ENCODE measurements around the gene HS3ST1. TPM values are rescaled to one million over a fixed set of nuclear protein-coding genes. Genes with fewer than 3 reads are reported as not detected.
"Not testable (repeated sequence)": the region's sequence is repeated elsewhere in the genome, so short reads cannot be mapped to it uniquely, and the experiment has no call there.

The HS3ST1 gene
- total RNA-seq, 2 donors from 2014 or later, result not detected

DNA sequence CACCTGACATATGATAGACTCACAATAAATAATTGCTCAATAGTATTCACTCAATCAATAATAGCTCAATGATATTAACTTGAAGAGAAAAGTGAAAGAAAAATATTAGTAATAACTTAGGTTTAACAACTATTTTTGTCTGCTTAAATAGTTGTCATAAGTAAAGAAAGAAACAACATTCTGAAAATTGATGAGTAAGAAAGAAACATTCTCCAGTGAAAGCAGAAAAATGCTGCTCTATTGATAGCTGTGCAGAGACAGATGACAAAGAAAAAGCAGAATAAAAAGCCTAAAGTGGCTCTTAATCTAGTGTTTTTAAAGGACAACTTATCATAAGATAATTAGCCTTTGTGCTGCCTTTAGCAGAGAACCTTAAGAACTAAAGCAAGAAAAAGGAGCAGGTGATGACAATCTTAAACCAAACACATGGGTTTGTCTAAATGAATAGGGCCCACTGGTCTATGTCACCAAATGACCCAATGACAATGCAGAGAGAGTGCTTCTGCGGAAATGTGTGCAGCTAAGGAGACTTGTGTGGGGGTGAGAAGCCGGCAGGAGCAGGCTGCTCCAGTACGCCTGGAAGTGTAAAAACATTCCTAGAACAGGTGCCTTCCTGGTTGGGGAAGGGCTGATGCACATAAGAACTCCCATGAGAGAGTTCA lies 13.2 kb downstream of the HS3ST1 start:
- no peak overlapping the region for H3K4me3 Mint-ChIP-seq
- H3K4me1 Mint-ChIP-seq (ENCODE audit: low read depth), result no peaks in the 10 kb centered on the region
- no peak overlapping the region for H3K27ac Mint-ChIP-seq
- H3K36me3 Mint-ChIP-seq (ENCODE audit: insufficient read depth in 2 of 2), result no peaks in the 10 kb centered on the region
- peaks cover 5% of the 10 kb centered on the region for H3K27me3 Mint-ChIP-seq (ENCODE audit: low read depth)
- no peaks in the 10 kb centered on the region for H3K9me3 Mint-ChIP-seq
- no peak for DNase-seq
- no peak for ATAC-seq (replicated peaks in 1 of 2)

DNA sequence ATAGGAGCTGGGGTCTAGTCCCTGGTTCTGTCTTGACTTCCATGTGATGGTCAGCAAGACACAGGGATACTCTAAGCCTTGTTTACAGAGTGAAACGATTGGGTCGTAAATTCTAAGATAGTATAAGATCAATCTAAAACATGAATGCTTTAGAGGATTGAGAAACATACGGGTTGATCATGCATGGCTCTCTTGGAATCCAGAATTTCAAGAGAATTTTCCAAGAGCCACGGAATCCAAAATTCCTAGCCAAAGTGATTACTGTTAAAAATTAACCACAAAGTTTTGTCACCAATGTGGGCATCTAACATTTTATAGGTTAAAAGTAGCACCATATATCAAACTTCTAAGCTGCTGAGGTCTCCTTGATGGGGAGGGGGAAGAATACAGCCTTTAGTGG lies 16.5 kb downstream of the HS3ST1 start:
- DNase-seq, result no peak
- Mint-ChIP-seq H3K4me1 (ENCODE audit: low read depth) (no peaks in the 10 kb centered on the region), H3K27ac (no peak overlapping the region), H3K9me3 (no peaks in the 10 kb centered on the region), H3K4me3 (no peak overlapping the region), H3K27me3 (ENCODE audit: low read depth) (peaks cover 5% of the 10 kb centered on the region), H3K36me3 (ENCODE audit: insufficient read depth in 2 of 2) (no peaks in the 10 kb centered on the region)
- ATAC-seq (replicated peaks in 1 of 2), result no peak

DNA sequence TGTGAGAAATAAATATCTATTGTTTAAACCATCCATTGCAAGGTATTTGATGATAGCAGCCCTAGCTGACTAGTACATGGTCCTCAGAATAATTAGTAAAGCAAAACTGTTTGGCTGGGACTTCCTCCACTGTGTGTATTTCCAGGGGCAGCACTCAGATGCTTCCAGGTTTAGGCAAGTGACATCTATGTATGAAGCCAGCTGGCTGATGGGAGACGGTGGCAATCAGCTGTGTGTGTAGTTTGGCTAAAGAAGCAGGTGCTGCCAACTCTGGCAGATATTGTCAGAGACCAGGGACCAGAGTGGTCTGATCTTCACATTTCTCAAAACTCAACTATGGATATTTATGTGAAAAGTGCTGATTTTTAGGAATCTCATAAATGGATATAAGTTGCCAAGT lies 19.1 kb downstream of the HS3ST1 start:
- ATAC-seq (replicated peaks in 1 of 2), result no peak
- DNase-seq, result no peak
- Mint-ChIP-seq H3K4me1 (ENCODE audit: low read depth) (no peaks in the 10 kb centered on the region), H3K9me3 (no peaks in the 10 kb centered on the region), H3K4me3 (no peak overlapping the region), H3K27me3 (ENCODE audit: low read depth) (no peaks in the 10 kb centered on the region), H3K36me3 (ENCODE audit: insufficient read depth in 2 of 2) (no peaks in the 10 kb centered on the region), H3K27ac (no peak overlapping the region)

DNA sequence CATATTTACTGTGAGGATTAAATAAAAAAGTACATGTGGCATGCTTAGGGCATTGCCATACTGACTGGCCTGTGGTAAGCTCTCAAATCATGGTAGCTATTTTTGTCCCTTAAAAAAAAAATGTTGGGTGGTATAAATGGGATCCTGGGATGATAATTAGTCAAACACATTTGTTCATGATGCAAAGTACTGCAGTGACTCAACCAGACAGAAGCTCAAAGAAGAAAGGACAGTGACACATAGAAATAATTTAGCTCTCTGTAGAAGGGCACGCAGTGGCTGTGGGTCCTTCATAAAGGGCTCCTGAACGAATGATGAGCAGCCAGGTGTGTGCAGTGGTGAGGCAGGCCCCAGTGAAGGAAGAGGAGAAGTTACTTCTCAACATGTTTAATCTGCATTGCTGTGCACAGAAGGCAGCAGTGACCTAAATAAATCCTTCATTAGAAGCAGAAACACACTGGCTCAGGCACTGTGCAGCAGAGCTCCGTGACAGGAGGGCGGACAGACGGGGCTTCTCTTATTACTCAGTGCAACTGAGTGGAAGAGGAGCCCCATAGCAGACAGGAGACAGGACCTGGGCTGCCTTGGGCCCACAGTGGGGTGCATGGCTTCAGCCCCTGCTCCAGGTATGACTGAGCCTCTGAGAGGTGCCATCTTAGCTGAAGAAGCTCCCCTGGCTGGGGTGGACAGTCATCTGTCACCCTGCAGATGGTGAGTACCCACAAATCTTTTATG lies 20.3 kb downstream of the HS3ST1 start:
- DNase-seq (no peak), ATAC-seq (replicated peaks in 1 of 2) (no peak)
- Mint-ChIP-seq H3K4me1 (ENCODE audit: low read depth) (no peaks in the 10 kb centered on the region), H3K27me3 (ENCODE audit: low read depth) (no peaks in the 10 kb centered on the region), H3K4me3 (no peak overlapping the region), H3K9me3 (no peaks in the 10 kb centered on the region), H3K27ac (no peak overlapping the region), H3K36me3 (ENCODE audit: insufficient read depth in 2 of 2) (no peaks in the 10 kb centered on the region)

DNA sequence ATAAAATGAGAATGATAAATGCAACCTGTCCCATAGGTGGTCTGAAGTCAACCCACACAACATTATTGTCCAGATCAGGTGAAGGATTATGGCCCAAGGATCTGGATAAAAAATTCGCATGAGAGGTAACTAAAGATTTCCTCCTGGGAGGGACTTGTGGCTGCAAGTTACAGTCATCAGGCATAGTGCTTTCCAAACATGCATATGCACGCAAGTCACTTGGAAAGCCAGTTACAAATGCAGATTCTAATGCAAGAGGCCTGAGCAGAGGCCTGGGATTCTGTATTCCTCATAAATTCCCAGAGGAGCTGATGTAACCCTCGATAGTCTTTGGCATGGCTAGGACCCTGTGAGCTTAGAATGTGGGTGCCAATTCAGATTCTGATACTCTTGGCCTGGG lies 21.1 kb downstream of the HS3ST1 start:
- H3K27ac Mint-ChIP-seq, result no peak overlapping the region
- H3K27me3 Mint-ChIP-seq (ENCODE audit: low read depth), result no peaks in the 10 kb centered on the region
- H3K4me1 Mint-ChIP-seq (ENCODE audit: low read depth), result no peaks in the 10 kb centered on the region
- ATAC-seq (replicated peaks in 1 of 2) (no peak), DNase-seq (no peak)
- no peaks in the 10 kb centered on the region for H3K36me3 Mint-ChIP-seq (ENCODE audit: insufficient read depth in 2 of 2)
- no peaks in the 10 kb centered on the region for H3K9me3 Mint-ChIP-seq
- H3K4me3 Mint-ChIP-seq, result no peak overlapping the region

DNA sequence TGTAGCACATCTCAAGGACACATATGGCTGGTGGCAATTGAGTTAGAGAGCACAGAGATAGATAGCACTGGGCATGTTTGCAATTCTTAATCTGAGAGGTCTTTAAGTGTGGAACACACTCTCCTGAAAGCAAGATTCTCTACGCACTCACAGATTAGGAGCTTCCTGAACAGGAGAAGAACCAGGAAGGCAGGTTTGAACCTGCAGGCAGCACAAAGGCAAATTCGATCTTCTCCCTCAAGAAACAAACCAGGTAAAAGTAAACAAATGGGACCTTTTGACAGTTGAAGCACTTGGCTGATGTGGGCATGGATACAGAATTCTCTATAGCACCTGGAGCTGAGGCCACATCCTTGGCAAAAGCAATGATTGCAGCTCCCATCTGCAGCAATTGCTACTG lies 24.3 kb downstream of the HS3ST1 start:
- ATAC-seq (replicated peaks in 1 of 2) (no peak), DNase-seq (no peak)
- Mint-ChIP-seq H3K27me3 (ENCODE audit: low read depth) (no peaks in the 10 kb centered on the region), H3K4me1 (ENCODE audit: low read depth) (no peaks in the 10 kb centered on the region), H3K36me3 (ENCODE audit: insufficient read depth in 2 of 2) (no peaks in the 10 kb centered on the region), H3K9me3 (no peaks in the 10 kb centered on the region), H3K4me3 (no peak overlapping the region), H3K27ac (no peak overlapping the region)

DNA sequence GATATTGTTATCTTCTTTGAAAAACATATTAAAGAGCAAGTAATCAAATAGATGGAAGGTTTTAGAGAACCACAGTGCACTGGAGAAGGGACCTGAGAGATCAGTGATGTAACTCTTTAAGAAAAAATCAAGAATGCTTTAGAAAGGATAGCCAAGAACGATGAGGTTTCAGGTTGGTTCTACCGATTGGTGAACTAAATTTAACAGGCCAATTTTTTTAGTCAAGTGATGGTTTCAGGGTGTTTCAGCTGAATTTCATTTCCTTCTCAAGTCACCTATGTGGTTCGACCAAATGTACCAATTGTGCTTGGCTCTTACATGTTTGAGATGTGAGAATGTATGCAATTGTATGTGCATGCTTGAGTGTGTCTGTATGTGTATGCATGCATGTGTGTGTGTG lies 26.5 kb downstream of the HS3ST1 start:
- H3K4me1 Mint-ChIP-seq (ENCODE audit: low read depth), result no peaks in the 10 kb centered on the region
- H3K4me3 Mint-ChIP-seq, result no peak overlapping the region
- no peak overlapping the region for H3K27ac Mint-ChIP-seq

DNA sequence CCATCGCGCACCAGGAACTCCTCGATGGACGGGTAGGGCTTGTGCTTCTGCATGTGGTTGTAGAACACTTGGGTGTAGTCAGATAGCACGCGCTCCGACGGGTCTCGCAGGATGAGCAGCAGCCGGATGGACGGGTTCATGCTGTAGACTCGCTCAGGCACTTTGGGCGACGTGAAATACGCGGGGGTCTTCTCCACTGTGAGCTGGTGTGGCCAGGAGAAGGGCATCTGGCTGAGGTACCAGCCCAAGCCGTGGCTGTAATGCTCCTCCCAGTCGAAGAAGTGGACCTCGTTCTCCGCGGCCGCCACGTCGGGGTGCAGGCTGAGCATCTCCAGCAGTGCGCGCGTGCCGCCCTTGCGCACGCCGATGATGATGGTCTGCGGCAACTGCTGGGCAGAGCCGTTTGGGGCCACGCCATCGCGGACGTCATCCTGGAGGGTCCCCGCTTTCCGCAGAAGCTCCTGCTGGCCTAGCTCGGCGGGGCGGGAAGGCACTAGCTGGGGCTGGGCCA lies 29.2 kb downstream of the HS3ST1 start:
- H3K27ac Mint-ChIP-seq, result no peak overlapping the region
- H3K27me3 Mint-ChIP-seq (ENCODE audit: low read depth), result no peaks in the 10 kb centered on the region

More for the DNA sequence above, 26.5 kb downstream of the HS3ST1 start:
- DNase-seq (no peak), ATAC-seq (replicated peaks in 1 of 2) (no peak)
- H3K9me3 Mint-ChIP-seq, result no peaks in the 10 kb centered on the region
- no peaks in the 10 kb centered on the region for H3K36me3 Mint-ChIP-seq (ENCODE audit: insufficient read depth in 2 of 2)
- no peaks in the 10 kb centered on the region for H3K27me3 Mint-ChIP-seq (ENCODE audit: low read depth)

DNA sequence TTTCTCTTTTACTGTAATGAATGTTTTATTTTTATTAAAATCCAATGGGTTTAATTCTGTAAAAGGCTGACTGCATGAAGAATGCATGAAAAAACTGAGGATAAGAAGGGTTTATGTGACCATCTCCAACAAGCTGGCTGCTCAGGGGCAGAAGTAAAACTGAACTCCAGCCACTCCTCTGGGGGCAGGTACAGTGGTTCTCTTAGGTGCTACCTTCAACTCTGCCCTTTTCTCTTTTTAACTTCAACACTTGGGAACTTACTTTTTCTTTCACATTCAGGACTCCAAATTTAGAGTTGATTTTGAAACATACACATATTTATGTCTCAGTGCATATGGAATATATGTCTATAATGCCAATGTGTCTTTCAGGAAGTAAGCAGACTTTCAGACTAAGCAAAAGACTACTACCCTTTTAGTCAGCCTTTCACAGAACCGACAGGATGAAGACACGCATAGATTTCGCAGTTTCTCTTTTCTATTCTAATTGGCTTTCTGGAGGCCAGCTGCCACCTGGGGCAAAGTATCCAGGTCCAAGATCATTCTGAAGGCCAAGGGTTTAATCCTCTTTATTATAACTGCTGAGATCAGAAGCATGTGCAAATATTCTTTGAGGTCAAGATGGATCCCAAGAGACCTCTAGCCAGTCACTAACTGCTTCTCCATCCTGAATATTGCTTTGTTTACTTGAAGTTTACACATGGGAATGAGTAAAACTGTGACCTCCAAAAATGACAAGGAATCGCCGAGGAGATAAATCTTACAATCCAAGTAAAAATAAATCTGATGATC lies 30.7 kb downstream of the HS3ST1 start:
- H3K4me3 Mint-ChIP-seq, result no peak overlapping the region
- no peak overlapping the region for H3K27ac Mint-ChIP-seq

More for the DNA sequence above, 29.2 kb downstream of the HS3ST1 start:
- no peaks in the 10 kb centered on the region for H3K4me1 Mint-ChIP-seq (ENCODE audit: low read depth)
- DNase-seq, result no peak
- no peaks in the 10 kb centered on the region for H3K36me3 Mint-ChIP-seq (ENCODE audit: insufficient read depth in 2 of 2)
- H3K4me3 Mint-ChIP-seq, result no peak overlapping the region
- H3K9me3 Mint-ChIP-seq, result no peaks in the 10 kb centered on the region
- no peak for ATAC-seq (replicated peaks in 1 of 2)

DNA sequence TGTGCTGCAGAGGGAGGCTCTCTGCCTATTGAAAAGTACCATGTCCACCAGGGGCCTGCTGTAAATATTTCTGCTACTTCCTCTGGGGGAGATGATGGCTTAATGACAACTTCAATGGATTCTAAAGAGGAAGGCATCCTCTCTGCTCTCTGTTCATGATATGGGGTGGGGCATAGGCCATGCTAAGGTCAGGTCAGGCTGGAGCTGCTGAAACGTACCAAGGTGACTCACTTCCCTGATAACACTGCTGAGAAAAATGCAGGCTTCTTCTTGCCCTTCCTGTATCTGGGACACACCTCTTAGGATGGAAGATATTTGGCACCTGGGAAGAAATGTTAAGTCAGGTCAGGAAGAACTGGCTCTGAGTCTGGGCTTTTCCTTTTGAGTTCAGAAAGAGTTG lies 31.5 kb downstream of the HS3ST1 start:
- DNase-seq, result no peak
- Mint-ChIP-seq H3K27ac (no peak overlapping the region), H3K27me3 (ENCODE audit: low read depth) (no peaks in the 10 kb centered on the region), H3K9me3 (no peaks in the 10 kb centered on the region), H3K4me3 (no peak overlapping the region), H3K4me1 (ENCODE audit: low read depth) (no peaks in the 10 kb centered on the region), H3K36me3 (ENCODE audit: insufficient read depth in 2 of 2) (no peaks in the 10 kb centered on the region)
- ATAC-seq (replicated peaks in 1 of 2), result no peak

More for the DNA sequence above, 30.7 kb downstream of the HS3ST1 start:
- ATAC-seq (replicated peaks in 1 of 2) (no peak), DNase-seq (no peak)
- H3K36me3 Mint-ChIP-seq (ENCODE audit: insufficient read depth in 2 of 2), result no peaks in the 10 kb centered on the region
- H3K27me3 Mint-ChIP-seq (ENCODE audit: low read depth), result no peaks in the 10 kb centered on the region
- no peaks in the 10 kb centered on the region for H3K4me1 Mint-ChIP-seq (ENCODE audit: low read depth)
- no peaks in the 10 kb centered on the region for H3K9me3 Mint-ChIP-seq

DNA sequence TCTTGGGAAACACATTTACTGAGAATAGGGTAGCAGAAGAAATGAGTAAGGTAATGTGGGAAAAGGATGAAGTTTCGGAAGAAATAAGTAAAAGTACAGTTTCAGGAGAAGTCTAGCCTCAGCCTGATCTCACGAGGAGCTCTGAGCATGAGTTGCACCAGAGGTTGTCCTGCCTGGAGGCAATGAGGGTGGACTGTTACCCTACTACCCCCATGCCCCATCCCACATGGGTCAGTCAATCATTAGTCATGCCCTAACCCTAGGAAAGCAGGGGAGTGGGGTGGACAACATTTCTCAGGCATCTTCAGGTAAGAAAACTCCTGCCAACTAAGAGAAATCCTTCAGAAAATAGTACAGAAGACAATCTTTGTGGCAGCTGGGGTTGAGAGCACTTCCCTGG lies 35.1 kb downstream of the HS3ST1 start:
- Mint-ChIP-seq H3K4me3 (no peak overlapping the region), H3K4me1 (ENCODE audit: low read depth) (no peaks in the 10 kb centered on the region), H3K9me3 (peaks cover 0 to 1% of the 10 kb centered on the region in 2 donors), H3K36me3 (ENCODE audit: insufficient read depth in 2 of 2) (no peaks in the 10 kb centered on the region), H3K27ac (no peak overlapping the region), H3K27me3 (ENCODE audit: low read depth) (no peaks in the 10 kb centered on the region)
- ATAC-seq (replicated peaks in 1 of 2) (no peak), DNase-seq (no peak)

DNA sequence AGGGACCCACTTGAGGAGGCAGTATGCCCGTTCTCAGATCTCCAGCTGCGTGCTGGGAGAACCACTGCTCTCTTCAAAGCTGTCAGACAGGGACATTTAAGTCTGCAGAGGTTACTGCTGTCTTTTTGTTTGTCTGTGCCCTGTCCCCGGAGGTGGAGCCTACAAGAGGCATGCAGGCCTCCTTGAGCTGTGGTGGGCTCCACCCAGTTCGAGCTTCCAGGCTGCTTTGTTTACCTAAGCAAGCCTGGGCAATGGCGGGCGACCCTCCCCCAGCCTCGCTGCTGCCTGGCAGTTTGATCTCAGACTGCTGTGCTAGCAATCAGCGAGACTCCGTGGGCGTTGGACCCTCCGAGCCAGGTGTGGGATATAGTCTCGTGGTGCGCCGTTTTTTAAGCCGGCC lies 44.6 kb downstream of the HS3ST1 start:
- H3K27me3 Mint-ChIP-seq (ENCODE audit: low read depth); H3K36me3 Mint-ChIP-seq (ENCODE audit: insufficient read depth in 2 of 2); ATAC-seq (replicated peaks in 1 of 2); H3K9me3 Mint-ChIP-seq; H3K4me1 Mint-ChIP-seq (ENCODE audit: low read depth); DNase-seq; H3K4me3 Mint-ChIP-seq; H3K27ac Mint-ChIP-seq: not testable (repeated sequence)

DNA sequence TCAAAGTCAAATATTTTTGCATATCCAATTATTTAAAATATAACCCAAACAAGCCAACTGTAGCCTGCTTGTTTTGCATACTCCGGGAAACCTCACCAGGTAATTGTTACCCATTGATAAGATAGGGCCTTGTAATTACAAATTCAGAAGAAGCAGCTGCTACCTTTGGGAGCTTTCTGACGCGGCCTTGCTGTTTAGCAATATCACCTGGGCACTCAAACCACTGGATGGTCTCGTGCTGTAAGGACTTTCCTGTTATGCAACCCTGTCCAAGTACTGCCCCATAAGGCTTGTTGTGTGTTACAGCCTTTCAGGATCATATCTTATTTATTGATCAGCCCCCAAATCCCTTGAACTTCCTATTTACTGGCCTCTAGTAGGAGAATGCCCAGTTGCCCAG lies 52.1 kb downstream of the HS3ST1 start:
- H3K27ac Mint-ChIP-seq, result no peak overlapping the region
- ATAC-seq (replicated peaks in 1 of 2) (no peak), DNase-seq (no peak)
- H3K4me3 Mint-ChIP-seq, result no peak overlapping the region
- no peaks in the 10 kb centered on the region for H3K36me3 Mint-ChIP-seq (ENCODE audit: insufficient read depth in 2 of 2)
- no peaks in the 10 kb centered on the region for H3K4me1 Mint-ChIP-seq (ENCODE audit: low read depth)
- no peaks in the 10 kb centered on the region for H3K27me3 Mint-ChIP-seq (ENCODE audit: low read depth)
- H3K9me3 Mint-ChIP-seq, result no peaks in the 10 kb centered on the region
